Measurements from ENCODE around the gene P2RY2. TPM values are rescaled to one million over a fixed set of nuclear protein-coding genes. Genes with fewer than 3 reads are reported as not detected.

Gene P2RY2
- total RNA-seq, 2 donors from 2014 or later, result 2.0 to 2.1 TPM

- H3K9me3 ChIP-seq, result no peaks in the 10 kb centered on the region
- no peaks in the 10 kb centered on the region for H3K36me3 ChIP-seq (replicated peaks in 1 of 2; ENCODE audit: insufficient read depth in 1 of 2, low read depth in 2 of 2)
- intact Hi-C loops (cut with DNase I), result loop anchor here (5.0 kb wide), 1 partner anchor 56 kb away; no protein-coding TSS in a partner anchor
- ATAC-seq, result no peak
- 60 to 67% methylated on average over 10 of the region's 10 CpGs for WGBS, 2 donors
- no peak overlapping the region for H3K27ac ChIP-seq
- DNase-seq, result no peak
- no peak for TF ChIP-seq POLR2A (IDR thresholded peaks at IDR 0.05)
- TF ChIP-seq, protein P1, sequence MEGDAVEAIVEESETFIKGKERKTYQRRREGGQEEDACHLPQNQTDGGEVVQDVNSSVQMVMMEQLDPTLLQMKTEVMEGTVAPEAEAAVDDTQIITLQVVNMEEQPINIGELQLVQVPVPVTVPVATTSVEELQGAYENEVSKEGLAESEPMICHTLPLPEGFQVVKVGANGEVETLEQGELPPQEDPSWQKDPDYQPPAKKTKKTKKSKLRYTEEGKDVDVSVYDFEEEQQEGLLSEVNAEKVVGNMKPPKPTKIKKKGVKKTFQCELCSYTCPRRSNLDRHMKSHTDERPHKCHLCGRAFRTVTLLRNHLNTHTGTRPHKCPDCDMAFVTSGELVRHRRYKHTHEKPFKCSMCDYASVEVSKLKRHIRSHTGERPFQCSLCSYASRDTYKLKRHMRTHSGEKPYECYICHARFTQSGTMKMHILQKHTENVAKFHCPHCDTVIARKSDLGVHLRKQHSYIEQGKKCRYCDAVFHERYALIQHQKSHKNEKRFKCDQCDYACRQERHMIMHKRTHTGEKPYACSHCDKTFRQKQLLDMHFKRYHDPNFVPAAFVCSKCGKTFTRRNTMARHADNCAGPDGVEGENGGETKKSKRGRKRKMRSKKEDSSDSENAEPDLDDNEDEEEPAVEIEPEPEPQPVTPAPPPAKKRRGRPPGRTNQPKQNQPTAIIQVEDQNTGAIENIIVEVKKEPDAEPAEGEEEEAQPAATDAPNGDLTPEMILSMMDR (IDR thresholded peaks at IDR 0.05), result no peak
- H3K4me3 ChIP-seq, result no peak overlapping the region
- H3K27me3 ChIP-seq, result no peaks in the 10 kb centered on the region
- peaks cover 11% of the 10 kb centered on the region for H3K4me1 ChIP-seq
These were observed 31.7 kb upstream of the P2RY2 start for GRCh38 chr11:73186294-73186850.

DNA sequence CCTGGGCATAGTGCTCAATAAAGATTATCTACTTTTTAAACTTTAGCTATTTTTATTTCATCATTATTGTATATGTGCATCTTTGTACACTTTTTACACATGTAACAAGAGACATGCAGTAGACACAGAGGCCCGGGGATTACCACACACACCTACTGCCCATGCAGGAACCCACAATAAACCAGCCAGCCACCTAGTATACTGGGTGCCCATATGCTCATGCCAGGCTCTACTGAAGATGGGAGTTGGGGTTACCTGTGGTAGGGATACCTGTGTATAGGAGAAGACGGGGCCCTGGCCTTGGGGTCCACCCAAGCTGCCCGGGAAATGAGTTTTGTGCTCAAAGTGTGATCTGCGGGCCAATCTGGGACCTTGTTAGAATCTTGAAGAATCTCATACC, 31.2 kb upstream of the P2RY2 start:
- intact Hi-C loops (cut with DNase I), result loop anchor here (5.0 kb wide), 1 partner anchor 55 kb away; no protein-coding TSS in a partner anchor
- no peaks in the 10 kb centered on the region for H3K36me3 ChIP-seq (replicated peaks in 1 of 2; ENCODE audit: insufficient read depth in 1 of 2, low read depth in 2 of 2)
- no peaks in the 10 kb centered on the region for H3K27me3 ChIP-seq
- TF ChIP-seq, protein P1 (IDR thresholded peaks at IDR 0.05), result no peak
- TF ChIP-seq POLR2A (IDR thresholded peaks at IDR 0.05), result no peak
- no peak overlapping the region for H3K4me3 ChIP-seq
- no peak for DNase-seq
- H3K9me3 ChIP-seq, result no peaks in the 10 kb centered on the region
- H3K4me1 ChIP-seq, result peaks cover 11% of the 10 kb centered on the region
- WGBS, 2 donors, result 44 to 66% methylated on average over 4 of the region's 4 CpGs
- H3K27ac ChIP-seq, result no peak overlapping the region
- no peak for ATAC-seq

GRCh38 chr11:73187854-73188253, 30.2 kb upstream of the P2RY2 start:
- no peak for TF ChIP-seq POLR2A (IDR thresholded peaks at IDR 0.05)
- TF ChIP-seq, protein P1 (IDR thresholded peaks at IDR 0.05), result no peak
- no peak for ATAC-seq
- H3K9me3 ChIP-seq, result no peaks in the 10 kb centered on the region
- no peak overlapping the region for H3K4me3 ChIP-seq
- no peaks in the 10 kb centered on the region for H3K36me3 ChIP-seq (replicated peaks in 1 of 2; ENCODE audit: insufficient read depth in 1 of 2, low read depth in 2 of 2)
- intact Hi-C loops (cut with DNase I), result loop anchor here (5.0 kb wide), 1 partner anchor 54 kb away; no protein-coding TSS in a partner anchor
- peaks cover 6% of the 10 kb centered on the region for H3K4me1 ChIP-seq
- no peak for DNase-seq
- H3K27me3 ChIP-seq, result no peaks in the 10 kb centered on the region
- 68 to 77% methylated on average over 1 of the region's 1 CpG for WGBS, 2 donors
- no peak overlapping the region for H3K27ac ChIP-seq

GRCh38 chr11:73188301-73188700, 29.8 kb upstream of the P2RY2 start:
- WGBS, 2 donors, result 78 to 83% methylated on average over 3 to 4 of the region's 4 CpGs
- H3K27me3 ChIP-seq, result no peaks in the 10 kb centered on the region
- TF ChIP-seq POLR2A (IDR thresholded peaks at IDR 0.05), result no peak
- TF ChIP-seq, protein P1 (IDR thresholded peaks at IDR 0.05), result no peak
- ATAC-seq, result no peak
- intact Hi-C loops (cut with DNase I), result loop anchor here (5.0 kb wide), 1 partner anchor 54 kb away; no protein-coding TSS in a partner anchor
- peaks cover 1% of the 10 kb centered on the region for H3K4me1 ChIP-seq
- H3K27ac ChIP-seq, result no peak overlapping the region
- no peaks in the 10 kb centered on the region for H3K36me3 ChIP-seq (replicated peaks in 1 of 2; ENCODE audit: insufficient read depth in 1 of 2, low read depth in 2 of 2)
- no peaks in the 10 kb centered on the region for H3K9me3 ChIP-seq
- H3K4me3 ChIP-seq, result no peak overlapping the region
- no peak for DNase-seq

- Histone ChIP-seq H3K4me1 (no peaks in the 10 kb centered on the region), H3K4me3 (no peak overlapping the region), H3K27ac (no peak overlapping the region), H3K9me3 (no peaks in the 10 kb centered on the region), H3K27me3 (no peaks in the 10 kb centered on the region), H3K36me3 (replicated peaks in 1 of 2; ENCODE audit: insufficient read depth in 1 of 2, low read depth in 2 of 2) (no peaks in the 10 kb centered on the region)
- peak in 1 of 4 donors; percentile 66 for DNase-seq
- 61 to 63% methylated on average over 8 of the region's 8 CpGs for WGBS, 2 donors
- no peak for ATAC-seq
- TF ChIP-seq POLR2A (IDR thresholded peaks at IDR 0.05), result no peak
- TF ChIP-seq, protein P1 (IDR thresholded peaks at IDR 0.05), result no peak
- intact Hi-C loops (cut with DNase I), result loop anchor here (5.0 kb wide), 1 partner anchor 53 kb away; no protein-coding TSS in a partner anchor
These were observed 28.8 kb upstream of the P2RY2 start for GRCh38 chr11:73189315-73189714.
